SU-DHL-6 (cell line): ENCODE results near the gene DENND2C.

ENCODE experiments used
- H2AFZ ChIP-seq: fragments of 200-600 bp; sonication (generic); 2 replicates; pipeline ENCODE4 v1.6.1; 2014; ENCODE audit warnings: low read depth, mild to moderate bottlenecking, moderate library complexity, mixed read lengths, antibody characterized with exemption, low read length; ENCODE audit not compliant: severe bottlenecking
- H3F3A ChIP-seq: fragments of 200-600 bp; shearing (Covaris generic); 2 replicates; pipeline ENCODE4 v1.6.0; 2016; ENCODE audit warnings: antibody characterized with exemption, mild to moderate bottlenecking; ENCODE audit not compliant: insufficient read depth
- H3K27ac ChIP-seq: fragments of 200-600 bp; sonication (generic); 2 replicates; pipeline ENCODE4 v1.5.1; 2016; ENCODE audit warnings: low read depth, mild to moderate bottlenecking, low read length, moderate library complexity, mixed read lengths
- H3K27me3 ChIP-seq: fragments of 200-600 bp; sonication (generic), shearing (Covaris generic); 2 replicates; pipeline ENCODE4 v1.6.0; 2014; ENCODE audit warnings: mild to moderate bottlenecking, low read length
- H3K36me3 ChIP-seq: fragments of 200-600 bp; sonication (generic); 2 replicates; pipeline ENCODE4 v1.6.1; 2014; ENCODE audit warnings: mild to moderate bottlenecking, low read length, mixed read lengths
- H3K4me2 ChIP-seq: fragments of 300-600, 200-600 bp; shearing (Covaris generic), sonication (generic); 2 replicates; pipeline ENCODE4 v1.6.0; 2014; ENCODE audit warnings: low read length, low read depth, mild to moderate bottlenecking; ENCODE audit not compliant: poor library complexity, severe bottlenecking
- H3K4me3 ChIP-seq: fragments of 200-600 bp; sonication (generic); 2 replicates; pipeline ENCODE4 v1.5.1; 2014; ENCODE audit warnings: antibody characterized with exemption, low read length, mild to moderate bottlenecking, mixed read lengths; ENCODE audit not compliant: insufficient read depth, poor library complexity, severe bottlenecking
- H3K79me2 ChIP-seq: fragments of 200-600 bp; sonication (generic); 2 replicates; pipeline ENCODE4 v1.6.1; 2014; ENCODE audit warnings: mild to moderate bottlenecking, low read length, moderate library complexity; ENCODE audit not compliant: insufficient read depth
- H3K9ac ChIP-seq: fragments of 200-600 bp; sonication (generic); 2 replicates; pipeline ENCODE4 v1.7.0; 2014; ENCODE audit warnings: mild to moderate bottlenecking, low read length
- H3K9me2 ChIP-seq: fragments of 200-600 bp; sonication (generic); replicated peaks from 2 replicates; pipeline ENCODE4 v1.6.1; 2014; ENCODE audit warnings: low read length; ENCODE audit not compliant: insufficient read depth
- H3K9me3 ChIP-seq: fragments of 200-600 bp; sonication (generic); 2 replicates; pipeline ENCODE4 v1.6.1; 2014; ENCODE audit warnings: low read length, mixed read lengths; ENCODE audit not compliant: insufficient read depth
- H4K20me1 ChIP-seq: fragments of 200-600 bp; sonication (generic); 2 replicates; pipeline ENCODE4 v1.6.1; 2014; ENCODE audit warnings: low read depth, mild to moderate bottlenecking, antibody characterized with exemption, low read length, moderate library complexity, mixed read lengths
- CTCF ChIP-seq: fragments of 200-600 bp; sonication (generic); IDR thresholded peaks from one replicate; pipeline ENCODE4 v1.5.1; 2017; ENCODE audit warnings: antibody characterized with exemption, mild to moderate bottlenecking, low read length, moderate library complexity; ENCODE audit not compliant: insufficient read depth, poor library complexity, severe bottlenecking
- EZH2phosphoT487 ChIP-seq: fragments of 200-600 bp; sonication (generic), shearing (Covaris generic); conservative IDR thresholded peaks from 2 replicates; pipeline ENCODE4 v1.6.1; 2018; ENCODE audit warnings: mild to moderate bottlenecking, antibody characterized with exemption, low read length, moderate library complexity, mixed read lengths

The DENND2C gene

GRCh38 chr1:114648503-114648902 is 21.3 kb downstream of the DENND2C start:
- H3K4me3 ChIP-seq, result no peak overlapping the region
- H3F3A ChIP-seq, result no peaks in the 10 kb centered on the region
- TF ChIP-seq CTCF (no peak), EZH2phosphoT487 (no peak)
- no peak overlapping the region for H2AFZ ChIP-seq
- no peak overlapping the region for H3K9ac ChIP-seq
- no peak overlapping the region for H3K4me2 ChIP-seq
- H3K9me2 ChIP-seq, result no peaks in the 10 kb centered on the region
- no peaks in the 10 kb centered on the region for H4K20me1 ChIP-seq
- no peaks in the 10 kb centered on the region for H3K9me3 ChIP-seq
- no peaks in the 10 kb centered on the region for H3K27me3 ChIP-seq
- H3K27ac ChIP-seq, result no peak overlapping the region
- no peaks in the 10 kb centered on the region for H3K36me3 ChIP-seq
- H3K79me2 ChIP-seq, result no peaks in the 10 kb centered on the region

GRCh38 chr1:114641377-114641776 is 28.5 kb downstream of the DENND2C start:
- Histone ChIP-seq H3K9me2 (no peaks in the 10 kb centered on the region), H3K27me3 (no peaks in the 10 kb centered on the region), H3K9ac (no peak overlapping the region), H3K79me2 (no peaks in the 10 kb centered on the region), H3K36me3 (no peaks in the 10 kb centered on the region), H2AFZ (no peak overlapping the region), H3K4me3 (no peak overlapping the region), H4K20me1 (no peaks in the 10 kb centered on the region), H3K9me3 (no peaks in the 10 kb centered on the region), H3K27ac (no peak overlapping the region), H3F3A (no peaks in the 10 kb centered on the region), H3K4me2 (no peak overlapping the region)
- TF ChIP-seq CTCF, result no peak
- TF ChIP-seq EZH2phosphoT487, result no peak

GRCh38 chr1:114638910-114639309 is 30.9 kb downstream of the DENND2C start:
- Histone ChIP-seq H3F3A (no peaks in the 10 kb centered on the region), H3K36me3 (no peaks in the 10 kb centered on the region), H3K9ac (no peak overlapping the region), H3K4me2 (no peak overlapping the region), H3K9me2 (no peaks in the 10 kb centered on the region), H3K27ac (no peak overlapping the region), H3K27me3 (no peaks in the 10 kb centered on the region), H4K20me1 (no peaks in the 10 kb centered on the region), H3K9me3 (no peaks in the 10 kb centered on the region), H3K4me3 (no peak overlapping the region), H3K79me2 (no peaks in the 10 kb centered on the region), H2AFZ (no peak overlapping the region)
- TF ChIP-seq CTCF, result no peak
- TF ChIP-seq EZH2phosphoT487, result no peak

GRCh38 chr1:114632427-114632826 is 37.4 kb downstream of the DENND2C start:
- Histone ChIP-seq H3K27me3 (no peaks in the 10 kb centered on the region), H4K20me1 (no peaks in the 10 kb centered on the region), H3K36me3 (no peaks in the 10 kb centered on the region), H3K9me2 (no peaks in the 10 kb centered on the region), H3K9me3 (no peaks in the 10 kb centered on the region), H3F3A (no peaks in the 10 kb centered on the region), H3K4me3 (no peak overlapping the region), H3K9ac (no peak overlapping the region), H3K27ac (no peak overlapping the region), H2AFZ (no peak overlapping the region), H3K79me2 (no peaks in the 10 kb centered on the region), H3K4me2 (no peak overlapping the region)
- TF ChIP-seq CTCF (no peak), EZH2phosphoT487 (no peak)
